ENCODE data around the gene ABCA2.

- TF ChIP-seq CTCF (IDR thresholded peaks at IDR 0.05; ENCODE audit: insufficient read depth, low read length, poor library complexity, severe bottlenecking) (no peak), EZH2phosphoT487 (conservative IDR thresholded peaks at IDR 0.05; ENCODE audit: low read length) (no peak)
Measured at GRCh38 chr9:137013571-137013940, 14.5 kb downstream of the ABCA2 start.
